H1 (cell line): Measurements from ENCODE around the gene LCN6. TPM values are rescaled to one million over a fixed set of nuclear protein-coding genes. Genes with fewer than 3 reads are reported as not detected.

Source experiments
- CTCF ChIA-PET: fragments of 300-600 bp; sonication (Branson Sonifier 250); formaldehyde crosslinking; loops from one replicate; lab custom pipeline; 2021; ENCODE audit not compliant: partially characterized antibody; lab: Charles Lee
- POLR2A ChIA-PET: fragments of 300-600 bp; sonication (Branson Sonifier 250); formaldehyde crosslinking; loops from one replicate; lab custom pipeline; 2021; ENCODE audit warnings: inconsistent platforms; ENCODE audit not compliant: partially characterized antibody; lab: Charles Lee
- DNase-seq, 2 experiments: peaks; one replicate each; pipeline versions ENCODE4 v3.0.0 to v3.0.0-alpha.2; 2010 to 2022; ENCODE audit warnings: low spot score in 2 of 2, low read depth in 1 of 2, mixed read lengths in 1 of 2
- FAIRE-seq: peaks from 2 replicates; lab custom pipeline; 2011; peaks lifted over from hg19 to GRCh38; lab: Jason Lieb, UNC
- H2AFZ ChIP-seq: 2 replicates; pipeline ENCODE4 v1.8.1; 2012; ENCODE audit warnings: low read length, inconsistent platforms
- H2AK5ac ChIP-seq: 2 replicates; pipeline ENCODE4 v1.6.1; 2013; ENCODE audit warnings: low read depth, low read length
- H2BK120ac ChIP-seq: replicated peaks from 2 replicates; pipeline ENCODE3; 2013; ENCODE audit warnings: low read depth, low read length, inconsistent platforms
- H2BK12ac ChIP-seq: 2 replicates; pipeline ENCODE4 v1.6.1; 2013; ENCODE audit warnings: low read depth, low read length
- H2BK15ac ChIP-seq: 2 replicates; pipeline ENCODE4 v1.6.1; 2013; ENCODE audit warnings: low read length
- H2BK20ac ChIP-seq: 2 replicates; pipeline ENCODE4 v1.6.1; 2013; ENCODE audit warnings: low read length
- H2BK5ac ChIP-seq: 2 replicates; pipeline ENCODE4 v1.6.1; 2013; ENCODE audit warnings: low read depth, low read length
- H3K14ac ChIP-seq: 2 replicates; pipeline ENCODE4 v1.6.1; 2013; ENCODE audit warnings: inconsistent platforms; ENCODE audit not compliant: insufficient read length
- H3K18ac ChIP-seq: 2 replicates; pipeline ENCODE4 v1.6.1; 2013; ENCODE audit warnings: low read length; ENCODE audit errors: extremely low read depth
- H3K23ac ChIP-seq: 2 replicates; pipeline ENCODE4 v1.6.1; 2013; ENCODE audit warnings: inconsistent platforms; ENCODE audit not compliant: insufficient read length
- H3K23me2 ChIP-seq: 2 replicates; pipeline ENCODE4 v1.6.1; 2013; ENCODE audit warnings: low read depth, low read length
- H3K27ac ChIP-seq: 2 replicates; pipeline ENCODE4 v1.6.1; 2011; ENCODE audit warnings: low read depth, low read length, inconsistent platforms
- H3K27me3 ChIP-seq, 4 experiments: replicated peaks in 1 of 4; 1 replicate in 1 of 4; 2 replicates in 3 of 4; pipeline versions ENCODE4 v1.6.1 to v1.8.1; 2011 to 2013; ENCODE audit warnings: low read length in 3 of 4, mild to moderate bottlenecking in 3 of 4, inconsistent platforms in 2 of 4, mixed read lengths in 2 of 4, moderate library complexity in 1 of 4; ENCODE audit not compliant: control insufficient read depth in 3 of 4, insufficient read depth in 3 of 4; ENCODE audit errors: extremely low read depth in 1 of 4
- H3K36me3 ChIP-seq, 4 experiments: 2 replicates each; pipeline versions ENCODE4 v1.6.1 to v1.8.1; 2011 to 2013; ENCODE audit warnings: mild to moderate bottlenecking in 4 of 4, low read length in 3 of 4, moderate library complexity in 2 of 4, control low read depth in 1 of 4, inconsistent platforms in 1 of 4; ENCODE audit not compliant: insufficient read depth in 4 of 4, control insufficient read depth in 2 of 4
- H3K4ac ChIP-seq: replicated peaks from 2 replicates; pipeline ENCODE3; 2013; ENCODE audit warnings: low read length, low read depth, mixed read lengths, inconsistent platforms; ENCODE audit not compliant: insufficient read length
- H3K4me1 ChIP-seq, 4 experiments: replicated peaks in 1 of 4; 1 replicate in 1 of 4; 2 replicates in 3 of 4; pipeline versions ENCODE4 v1.6.1 to v1.8.1; 2011 to 2013; ENCODE audit warnings: low read length in 3 of 4, inconsistent platforms in 2 of 4, mixed read lengths in 1 of 4; ENCODE audit not compliant: insufficient read depth in 4 of 4, control insufficient read depth in 3 of 4
- H3K4me2 ChIP-seq, 2 experiments: 2 replicates each; pipeline versions ENCODE4 v1.6.1 to v1.8.1; 2011 to 2013; ENCODE audit warnings: low read depth in 2 of 2, low read length in 2 of 2, control low read depth in 1 of 2, inconsistent platforms in 1 of 2, mild to moderate bottlenecking in 1 of 2; ENCODE audit not compliant: insufficient read depth in 1 of 2
- H3K4me3 ChIP-seq, 4 experiments: fragments of 200-600, 300-600 bp in 1 of 4; sonication (generic), shearing (Covaris generic), sonication (Bioruptor Twin) in 1 of 4; 2 replicates each; pipeline versions ENCODE4 v1.5.1 to v1.8.1; 2011 to 2016; ENCODE audit warnings: low read length in 4 of 4, low read depth in 3 of 4, control low read depth in 2 of 4, inconsistent platforms in 2 of 4, mild to moderate bottlenecking in 2 of 4, mixed read lengths in 1 of 4, moderate library complexity in 1 of 4; ENCODE audit not compliant: insufficient read depth in 2 of 4; ENCODE audit errors: extremely low read depth in 1 of 4
- H3K56ac ChIP-seq: replicated peaks from 2 replicates; pipeline ENCODE3; 2013; ENCODE audit warnings: low read depth, mild to moderate bottlenecking, mixed read lengths, low read length, inconsistent platforms; ENCODE audit not compliant: insufficient read length
- H3K79me1 ChIP-seq: 2 replicates; pipeline ENCODE4 v1.6.1; 2013; ENCODE audit warnings: low read depth, low read length, control low read depth
- H3K79me2 ChIP-seq, 2 experiments: 2 replicates each; pipeline versions ENCODE4 v1.6.1 to v1.8.1; 2012 to 2013; ENCODE audit warnings: low read length in 2 of 2, mild to moderate bottlenecking in 2 of 2, inconsistent platforms in 1 of 2; ENCODE audit not compliant: insufficient read depth in 2 of 2, control insufficient read depth in 1 of 2
- H3K9ac ChIP-seq, 4 experiments: replicated peaks in 1 of 4; 1 replicate in 1 of 4; 2 replicates in 3 of 4; pipeline versions ENCODE4 v1.6.1 to v1.8.1; 2011 to 2013; ENCODE audit warnings: low read depth in 3 of 4, low read length in 3 of 4, control low read depth in 2 of 4, mild to moderate bottlenecking in 2 of 4, moderate library complexity in 2 of 4, inconsistent platforms in 1 of 4; ENCODE audit errors: extremely low read depth in 1 of 4
- H3K9me3 ChIP-seq, 2 experiments: 2 replicates each; pipeline versions ENCODE4 v1.6.1 to v1.8.1; 2012 to 2013; ENCODE audit warnings: mild to moderate bottlenecking in 2 of 2, moderate library complexity in 2 of 2, control low read depth in 1 of 2, inconsistent platforms in 1 of 2, low read depth in 1 of 2, low read length in 1 of 2, mixed read lengths in 1 of 2; ENCODE audit not compliant: insufficient read depth in 2 of 2
- H4K20me1 ChIP-seq, 2 experiments: replicated peaks in 1 of 2; 2 replicates each; pipeline versions ENCODE3 to v1.8.1; 2011 to 2013; ENCODE audit warnings: inconsistent platforms in 2 of 2, low read length in 2 of 2, mild to moderate bottlenecking in 1 of 2; ENCODE audit not compliant: insufficient read depth in 2 of 2, control insufficient read depth in 1 of 2
- H4K5ac ChIP-seq: 2 replicates; pipeline ENCODE4 v1.6.1; 2013; ENCODE audit warnings: low read length, low read depth, mixed read lengths, inconsistent platforms; ENCODE audit not compliant: insufficient read length
- H4K8ac ChIP-seq: 2 replicates; pipeline ENCODE4 v1.8.0; 2013; ENCODE audit warnings: mild to moderate bottlenecking, moderate library complexity, low read length, inconsistent platforms; ENCODE audit not compliant: insufficient read depth; ENCODE audit errors: extremely low read depth
- H4K91ac ChIP-seq: replicated peaks from 2 replicates; pipeline ENCODE3; 2013; ENCODE audit warnings: low read length, mixed read lengths, inconsistent platforms; ENCODE audit not compliant: insufficient read length
- BRCA1 ChIP-seq: IDR thresholded peaks from 2 replicates; pipeline ENCODE4 v1.6.1; 2012; ENCODE audit warnings: low read depth, low read length, improper control_type of control experiment
- CTBP2 ChIP-seq: IDR thresholded peaks from 2 replicates; pipeline ENCODE4 v1.7.0; 2011; ENCODE audit warnings: borderline replicate concordance, mild to moderate bottlenecking, moderate library complexity, mixed read lengths, low read length; ENCODE audit not compliant: insufficient read depth, insufficient read length
- EZH2 ChIP-seq: fragments of 200-600 bp; sonication (generic); IDR thresholded peaks from 2 replicates; pipeline ENCODE4 v1.7.1; 2012; ENCODE audit warnings: low read depth, mild to moderate bottlenecking, moderate library complexity, low read length, inconsistent platforms; ENCODE audit not compliant: severe bottlenecking
- GTF2F1 ChIP-seq: IDR thresholded peaks from 2 replicates; pipeline ENCODE4 v1.6.1; 2012; ENCODE audit warnings: low read depth, low read length, improper control_type of control experiment, borderline replicate concordance
- JUND ChIP-seq: IDR thresholded peaks from 2 replicates; pipeline ENCODE4 v1.6.1; 2011; ENCODE audit warnings: mild to moderate bottlenecking, improper control_type of control experiment, low read length
- KDM4A ChIP-seq: IDR thresholded peaks from one replicate; pipeline ENCODE4 v1.7.1; 2012; ENCODE audit warnings: low read depth, mild to moderate bottlenecking, moderate library complexity, low read length, inconsistent platforms; ENCODE audit not compliant: severe bottlenecking
- KDM5A ChIP-seq: fragments of 200-600 bp; IDR thresholded peaks from 2 replicates; pipeline ENCODE4 v1.7.1; 2012; ENCODE audit warnings: mild to moderate bottlenecking, low read length, inconsistent platforms, mixed read lengths
- POLR2A ChIP-seq, 2 experiments: IDR thresholded peaks; 1 replicate in 1 of 2; 2 replicates in 1 of 2; pipeline ENCODE4 v1.6.1; 2011; ENCODE audit warnings: low read depth in 2 of 2, low read length in 2 of 2, mild to moderate bottlenecking in 2 of 2; ENCODE audit errors: control extremely low read depth in 1 of 2
- SIRT6 ChIP-seq: IDR thresholded peaks from one replicate; pipeline ENCODE4 v1.7.1; 2012; ENCODE audit warnings: low read length, inconsistent platforms
- TAF1 ChIP-seq: IDR thresholded peaks from 2 replicates; pipeline ENCODE4 v1.6.1; 2011; ENCODE audit warnings: mild to moderate bottlenecking, low read depth, low read length
- WGBS, 2 experiments: shearing (Covaris generic) in 1 of 2; methylation state at CpG; one replicate each; pipeline versions ENCODE4 v1.1.6 to v1.1.7; 2013 to 2015; ENCODE audit warnings: low lambda C conversion rate in 2 of 2, mixed read lengths in 2 of 2, inconsistent platforms in 1 of 2, low coverage in 1 of 2, missing lambda C conversion rate in 1 of 2; ENCODE audit not compliant: insufficient replicate concordance in 2 of 2, insufficient coverage in 1 of 2, insufficient read length in 1 of 2; ENCODE audit errors: extremely low coverage in 1 of 2, missing lambda C conversion rate in 1 of 2; 5-methylcytosine and 5-hydroxymethylcytosine counted together
- polyA plus RNA-seq, 7 experiments: library from polyadenylated mRNA; depleted of rRNA in 3 of 7; stranded (reverse) in 5 of 7; unstranded in 2 of 7; fragments of >200 nt in 5 of 7; fragments of 200-250 nt in 2 of 7; gene quantifications; 1 replicate in 5 of 7; 2 replicates in 1 of 7; 4 replicates in 1 of 7; pipeline versions ENCODE4 v1.2.1 to v1.2.3, GENCODE V29; 2011 to 2013; ENCODE audit warnings: missing spikeins in 2 of 7, mixed read lengths in 2 of 7
- total RNA-seq: library from RNA; stranded (reverse); fragmentation: NEBNext Ultra II Directional; extraction: Animal tissue kit (Norgen Biotek cat#: 25700); gene quantifications from 2 replicates; pipeline ENCODE4 v1.2.1, GENCODE V29; 2021

Gene LCN6
- total and polyA plus RNA-seq, 2 of the 8 experiments (the other 6 are each of a cell fraction or from before 2014, with no cell fraction given), result not detected

DNA sequence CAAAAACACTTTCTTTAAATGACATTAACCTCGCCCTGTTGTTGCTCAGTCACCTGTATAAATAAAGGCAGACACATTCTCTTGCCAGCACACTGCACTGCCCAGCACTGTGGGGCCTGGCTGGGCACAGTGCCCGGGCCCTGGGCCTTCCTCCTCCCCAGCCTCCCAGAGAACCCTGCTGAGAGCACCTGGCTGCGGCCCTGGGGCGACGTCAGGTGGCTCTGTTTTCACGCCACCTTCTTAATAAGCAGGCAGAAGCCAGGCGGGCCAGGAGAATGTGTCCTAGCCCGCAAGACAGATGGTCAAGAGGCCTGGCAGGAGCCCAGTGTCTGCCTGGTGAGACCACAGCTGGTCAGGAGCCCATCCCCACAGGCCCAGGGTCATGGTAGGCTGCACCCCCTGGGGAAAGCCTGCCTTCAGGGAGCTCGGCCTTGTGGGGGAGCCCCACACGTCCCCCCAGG, 52.9 kb downstream of the LCN6 start:
- H3K23ac ChIP-seq, result no peak overlapping the region
- H4K91ac ChIP-seq, result no peak overlapping the region
- no peaks in the 10 kb centered on the region for H3K79me1 ChIP-seq
- H3K18ac ChIP-seq, result no peak overlapping the region
- TF ChIP-seq KDM5A (no peak), BRCA1 (no peak), SIRT6 (no peak), JUND (no peak), KDM4A (no peak), EZH2 (no peak), POLR2A (IDR thresholded peaks at IDR 0.05; ENCODE audit: control extremely low read depth in 1 of 2, low read depth in 2 of 2, low read length in 2 of 2) (no peak), GTF2F1 (no peak), TAF1 (no peak), CTBP2 (no peak)
- peaks cover 0 to 16% (median 12%) of the 10 kb centered on the region in 4 experiments; a peak in 4 of 7 replicates for H3K4me1 ChIP-seq
- peak overlapping the region; percentile 48; the same call in 1 of the 2 replicates for H2AK5ac ChIP-seq
- ChIA-PET CTCF (interaction anchor here (0.6 to 3.6 kb wide), 9 partner anchors 7 to 211 kb away, joined by 3 to 21 read pairs (median 5); partner anchors contain the start of gene DIPK1B), POLR2A (interaction anchor here (0.6 kb wide), 1 partner anchor 191 kb away, joined by 3 read pairs; no protein-coding TSS in a partner anchor)
- H3K27me3 ChIP-seq, result no peaks in the 10 kb centered on the region
- H3K27ac ChIP-seq, result peak overlapping the region; percentile 15; the same call in 1 of the 2 replicates
- WGBS, 2 experiments, result 86% methylated on average over 10 of the region's 10 CpGs; no CpG with 5 or more reads in 1 of the 2 experiments
- H2BK120ac ChIP-seq, result no peak overlapping the region
- H3K4me3 ChIP-seq, result no peak overlapping the region
- H4K5ac ChIP-seq, result no peak overlapping the region
- FAIRE-seq (no peak), DNase-seq (no peak)
- H3K14ac ChIP-seq, result no peak overlapping the region
- no peaks in the 10 kb centered on the region for H3K9me3 ChIP-seq
- no peak overlapping the region for H3K4ac ChIP-seq
- no peaks in the 10 kb centered on the region for H3K36me3 ChIP-seq
- 0 out of 2 replicates have a peak overlapping the region, but pooled peaks have one; percentile 11 for H4K8ac ChIP-seq
- H3K56ac ChIP-seq, result no peak overlapping the region
- no peak overlapping the region for H2BK20ac ChIP-seq
- H2BK5ac ChIP-seq, result no peak overlapping the region
- no peak overlapping the region for H2BK15ac ChIP-seq
- H3K4me2 ChIP-seq, result no peak overlapping the region
- H2AFZ ChIP-seq, result no peak overlapping the region
- no peaks in the 10 kb centered on the region for H3K23me2 ChIP-seq
- no peaks in the 10 kb centered on the region for H3K79me2 ChIP-seq
- H4K20me1 ChIP-seq, result no peaks in the 10 kb centered on the region
- 0 out of 2 replicates have a peak overlapping the region, but pooled peaks have one; percentile 39 for H2BK12ac ChIP-seq
- no peak overlapping the region for H3K9ac ChIP-seq
